GM23248 (cell line): ENCODE data around the gene CXCL9. TPM values are rescaled to one million over a fixed set of nuclear protein-coding genes. Genes with fewer than 3 reads are reported as not detected.

Experiments
- DNase-seq: peaks from one replicate; pipeline ENCODE4 v3.0.0-alpha.2; 2015
- H2AFZ ChIP-seq: fragments of 200-600 bp; sonication (generic); 2 replicates; pipeline ENCODE4 v1.6.1; 2016; ENCODE audit warnings: antibody characterized with exemption
- H3F3A ChIP-seq: fragments of 200-600 bp; sonication (generic); 2 replicates; pipeline ENCODE4 v1.6.1; 2016; ENCODE audit warnings: mild to moderate bottlenecking, antibody characterized with exemption, mixed run types; ENCODE audit not compliant: insufficient read depth
- H3K27ac ChIP-seq: fragments of 200-600 bp; sonication (generic); 2 replicates; pipeline ENCODE4 v1.5.1; 2016; ENCODE audit warnings: mild to moderate bottlenecking
- H3K27me3 ChIP-seq: fragments of 200-600 bp; sonication (generic); replicated peaks from 2 replicates; pipeline ENCODE4 v1.6.1; 2016; ENCODE audit warnings: mild to moderate bottlenecking; ENCODE audit not compliant: insufficient read depth
- H3K36me3 ChIP-seq: fragments of 200-600 bp; sonication (generic); 2 replicates; pipeline ENCODE4 v1.6.1; 2016; ENCODE audit warnings: low read depth, mild to moderate bottlenecking
- H3K4me1 ChIP-seq: fragments of 200-600 bp; sonication (generic); 2 replicates; pipeline ENCODE4 v1.6.1; 2016; ENCODE audit warnings: mild to moderate bottlenecking; ENCODE audit not compliant: insufficient read depth
- H3K4me2 ChIP-seq: fragments of 200-600 bp; sonication (generic); one replicate; pipeline ENCODE4 v1.6.1; 2016; ENCODE audit warnings: mild to moderate bottlenecking; ENCODE audit not compliant: unreplicated experiment
- H3K4me3 ChIP-seq: fragments of 200-600 bp; sonication (generic); 2 replicates; pipeline ENCODE4 v1.5.1; 2016; ENCODE audit warnings: mild to moderate bottlenecking
- H3K79me2 ChIP-seq: fragments of 200-600 bp; sonication (generic); 2 replicates; pipeline ENCODE4 v1.6.1; 2016; ENCODE audit warnings: mild to moderate bottlenecking; ENCODE audit not compliant: insufficient read depth
- H3K9ac ChIP-seq: fragments of 200-600 bp; sonication (generic); 2 replicates; pipeline ENCODE4 v1.6.1; 2016; ENCODE audit warnings: mild to moderate bottlenecking
- H3K9me2 ChIP-seq: fragments of 200-600 bp; sonication (generic); 2 replicates; pipeline ENCODE4 v1.6.1; 2016; ENCODE audit warnings: mixed run types, mild to moderate bottlenecking, moderate library complexity; ENCODE audit not compliant: insufficient read depth
- H3K9me3 ChIP-seq: fragments of 200-600 bp; sonication (generic); one replicate; pipeline ENCODE4 v1.6.1; 2017; ENCODE audit warnings: low read depth
- H4K20me1 ChIP-seq: fragments of 200-600 bp; sonication (generic); 2 replicates; pipeline ENCODE4 v1.6.0; 2016; ENCODE audit not compliant: insufficient read depth
- EZH2 ChIP-seq: fragments of 200-600 bp; sonication (generic); IDR thresholded peaks from 2 replicates; pipeline ENCODE4 v1.6.1; 2018; ENCODE audit warnings: antibody characterized with exemption, mild to moderate bottlenecking; ENCODE audit not compliant: insufficient read depth, poor library complexity, severe bottlenecking
- EZH2phosphoT487 ChIP-seq: fragments of 200-600 bp; sonication (generic); IDR thresholded peaks from 2 replicates; pipeline ENCODE4 v1.6.1; 2018; ENCODE audit warnings: antibody characterized with exemption, moderate library complexity, mild to moderate bottlenecking, low read depth; ENCODE audit not compliant: insufficient read depth
- WGBS, 2 experiments: methylation state at CpG; one replicate each; pipeline ENCODE4 v1.1.6; 2015 to 2017; ENCODE audit warnings: low lambda C conversion rate in 2 of 2, low coverage in 1 of 2; ENCODE audit errors: missing lambda C conversion rate in 2 of 2; 5-methylcytosine and 5-hydroxymethylcytosine counted together
- in situ Hi-C: fragments of 300-500 bp; cut with MboI; formaldehyde crosslinking; loops from 2 replicates; pipeline ENCODE4 v1.15.0; 2020
- polyA plus RNA-seq: library from polyadenylated mRNA; unstranded; fragments of >200 nt; fragmentation: Nextera tagmentation; extraction: Ambion mirVana; gene quantifications from 2 replicates; pipeline ENCODE4 v1.2.1, GENCODE V29; 2016
- total RNA-seq: library from RNA; depleted of rRNA; stranded (reverse); fragments of >200 nt; shearing (Covaris generic); gene quantifications from 2 replicates; pipeline ENCODE4 v1.2.3, GENCODE V29; 2014

CXCL9 gene
- total and polyA plus RNA-seq, 2 experiments from 2014 or later: not detected

GRCh38 chr4:76009311-76009710, 2.0 kb upstream of the CXCL9 start:
- Histone ChIP-seq H3K27ac (no peak overlapping the region), H3K79me2 (no peaks in the 10 kb centered on the region), H3K4me2 (no peak overlapping the region), H3K9ac (no peak overlapping the region), H4K20me1 (no peaks in the 10 kb centered on the region), H3K9me2 (no peaks in the 10 kb centered on the region), H3F3A (peaks cover 29% of the 10 kb centered on the region), H3K4me1 (peaks cover 21% of the 10 kb centered on the region), H3K9me3 (no peaks in the 10 kb centered on the region), H2AFZ (no peak overlapping the region), H3K36me3 (no peaks in the 10 kb centered on the region), H3K27me3 (no peaks in the 10 kb centered on the region), H3K4me3 (no peak overlapping the region)
- DNase-seq: no peak
- in situ Hi-C loops: no loop called here
- WGBS, 2 experiments: 80 to 84% methylated on average over 5 of the region's 5 CpGs
- TF ChIP-seq EZH2: no peak
- no peak for TF ChIP-seq EZH2phosphoT487

DNA sequence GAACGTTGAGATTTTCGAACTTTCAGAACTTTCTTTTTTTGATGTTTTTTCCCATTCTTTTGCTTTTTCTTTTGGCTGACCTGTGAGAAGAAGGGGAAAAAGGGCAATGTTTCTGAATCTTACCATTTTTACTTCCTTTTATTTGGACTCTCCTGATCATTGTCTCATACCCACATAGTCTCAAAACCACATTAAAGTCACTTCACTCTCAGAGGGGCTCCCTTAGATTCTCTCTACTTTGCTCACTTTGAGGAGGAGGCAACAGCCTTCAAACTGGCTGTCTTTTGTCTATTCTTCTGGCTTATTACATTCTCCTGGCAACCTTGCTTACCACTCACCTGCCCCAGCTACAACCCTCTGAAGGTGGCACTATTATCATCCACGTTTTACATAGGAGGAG, 3.7 kb downstream of the CXCL9 start:
- no peak overlapping the region for H3K9ac ChIP-seq
- H3K27me3 ChIP-seq: no peaks in the 10 kb centered on the region
- in situ Hi-C loops: no loop called here
- H3K4me3 ChIP-seq: no peak overlapping the region
- no peaks in the 10 kb centered on the region for H3K4me1 ChIP-seq
- no peaks in the 10 kb centered on the region for H3F3A ChIP-seq
- H3K9me3 ChIP-seq: no peaks in the 10 kb centered on the region
- TF ChIP-seq EZH2 (no peak), EZH2phosphoT487 (no peak)
- H4K20me1 ChIP-seq: no peaks in the 10 kb centered on the region
- 63 to 67% methylated on average over 3 of the region's 3 CpGs for WGBS, 2 experiments
- H3K27ac ChIP-seq: no peak overlapping the region
- H3K4me2 ChIP-seq: no peak overlapping the region
- DNase-seq: no peak
- H3K9me2 ChIP-seq: no peaks in the 10 kb centered on the region
- no peaks in the 10 kb centered on the region for H3K36me3 ChIP-seq
- H2AFZ ChIP-seq: no peak overlapping the region
- no peaks in the 10 kb centered on the region for H3K79me2 ChIP-seq

GRCh38 chr4:76003035-76003434, 4.3 kb downstream of the CXCL9 start:
- in situ Hi-C loops: no loop called here
- Histone ChIP-seq H3K4me1 (no peaks in the 10 kb centered on the region), H3F3A (no peaks in the 10 kb centered on the region), H3K4me3 (no peak overlapping the region), H3K27me3 (no peaks in the 10 kb centered on the region), H3K79me2 (no peaks in the 10 kb centered on the region), H4K20me1 (no peaks in the 10 kb centered on the region), H2AFZ (no peak overlapping the region), H3K9me2 (no peaks in the 10 kb centered on the region), H3K9me3 (no peaks in the 10 kb centered on the region), H3K9ac (no peak overlapping the region), H3K36me3 (no peaks in the 10 kb centered on the region), H3K27ac (no peak overlapping the region), H3K4me2 (no peak overlapping the region)
- TF ChIP-seq EZH2 (no peak), EZH2phosphoT487 (no peak)
- 23 to 24% methylated on average over 2 of the region's 2 CpGs for WGBS, 2 experiments
- no peak for DNase-seq

DNA sequence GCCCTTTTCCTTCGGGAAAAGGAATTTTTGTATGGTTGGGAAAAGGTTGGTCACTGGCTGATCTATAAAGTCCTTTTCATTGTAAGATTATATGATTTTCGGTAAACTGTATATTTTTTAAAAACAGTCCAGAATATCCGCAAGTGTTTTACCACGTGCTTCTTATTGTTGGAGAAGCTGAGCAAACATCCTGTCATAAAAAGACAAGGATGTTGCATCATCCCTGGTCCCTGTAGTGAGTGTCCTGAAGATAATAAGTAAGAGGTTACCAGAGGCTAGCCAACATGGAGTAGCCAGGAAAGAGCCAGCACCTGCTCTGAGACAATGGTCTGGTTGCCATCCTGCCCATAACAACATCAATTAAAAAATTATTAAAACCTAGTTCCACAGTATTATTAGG, 5.1 kb downstream of the CXCL9 start:
- TF ChIP-seq EZH2phosphoT487 (no peak), EZH2 (no peak)
- in situ Hi-C loops: no loop called here

DNA sequence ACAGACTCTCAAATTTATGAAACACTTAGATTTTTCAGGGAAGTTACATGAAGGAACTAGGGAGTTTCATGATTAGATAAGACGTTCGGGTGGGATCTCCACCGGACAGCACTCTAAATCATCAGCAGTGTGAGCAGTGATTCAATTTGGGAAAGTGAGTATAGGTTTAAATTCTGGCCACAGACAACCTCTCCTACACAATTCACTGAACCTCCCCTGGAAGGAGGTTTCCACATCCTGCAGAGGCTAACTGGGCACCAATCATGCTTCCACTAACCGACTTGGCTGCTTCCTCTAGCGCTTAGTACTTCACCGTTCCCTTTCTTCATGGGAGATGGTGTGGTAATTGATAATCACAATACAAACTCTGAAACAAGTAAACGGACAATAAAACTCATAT, 5.6 kb downstream of the CXCL9 start:
- no peak overlapping the region for H3K4me2 ChIP-seq
- DNase-seq: no peak
- no peaks in the 10 kb centered on the region for H3K79me2 ChIP-seq
- no peaks in the 10 kb centered on the region for H3K9me2 ChIP-seq
- no peaks in the 10 kb centered on the region for H3K4me1 ChIP-seq
- no peaks in the 10 kb centered on the region for H3K9me3 ChIP-seq
- no peak overlapping the region for H3K4me3 ChIP-seq
- H3F3A ChIP-seq: no peaks in the 10 kb centered on the region
- H3K27ac ChIP-seq: no peak overlapping the region
- H3K9ac ChIP-seq: no peak overlapping the region
- in situ Hi-C loops: no loop called here
- H4K20me1 ChIP-seq: no peaks in the 10 kb centered on the region
- no peaks in the 10 kb centered on the region for H3K27me3 ChIP-seq
- TF ChIP-seq EZH2phosphoT487 (no peak), EZH2 (no peak)
- H2AFZ ChIP-seq: peak overlapping the region; percentile 35; the same call in 1 of the 2 replicates
- 89 to 91% methylated on average over 7 of the region's 7 CpGs for WGBS, 2 experiments
- no peaks in the 10 kb centered on the region for H3K36me3 ChIP-seq

More for the DNA sequence above, 5.1 kb downstream of the CXCL9 start:
- H3K79me2 ChIP-seq: no peaks in the 10 kb centered on the region
- peak; percentile 21 for DNase-seq
- no peak overlapping the region for H3K4me3 ChIP-seq
- no peak overlapping the region for H3K27ac ChIP-seq
- H3K9me3 ChIP-seq: no peaks in the 10 kb centered on the region
- H4K20me1 ChIP-seq: no peaks in the 10 kb centered on the region
- no peaks in the 10 kb centered on the region for H3F3A ChIP-seq
- H3K4me1 ChIP-seq: no peaks in the 10 kb centered on the region
- H3K9me2 ChIP-seq: no peaks in the 10 kb centered on the region
- H3K27me3 ChIP-seq: no peaks in the 10 kb centered on the region
- WGBS, 2 experiments: 72 to 83% methylated on average over 4 of the region's 4 CpGs
- H3K9ac ChIP-seq: no peak overlapping the region
- H3K36me3 ChIP-seq: no peaks in the 10 kb centered on the region
- H3K4me2 ChIP-seq: no peak overlapping the region
- H2AFZ ChIP-seq: peak overlapping the region; percentile 35; the same call in 1 of the 2 replicates
